ENCODE results near the gene HTR3B.
"Not testable (repeated sequence)": the region's sequence is repeated elsewhere in the genome, so short reads cannot be mapped to it uniquely, and the experiment has no call there.

DNA sequence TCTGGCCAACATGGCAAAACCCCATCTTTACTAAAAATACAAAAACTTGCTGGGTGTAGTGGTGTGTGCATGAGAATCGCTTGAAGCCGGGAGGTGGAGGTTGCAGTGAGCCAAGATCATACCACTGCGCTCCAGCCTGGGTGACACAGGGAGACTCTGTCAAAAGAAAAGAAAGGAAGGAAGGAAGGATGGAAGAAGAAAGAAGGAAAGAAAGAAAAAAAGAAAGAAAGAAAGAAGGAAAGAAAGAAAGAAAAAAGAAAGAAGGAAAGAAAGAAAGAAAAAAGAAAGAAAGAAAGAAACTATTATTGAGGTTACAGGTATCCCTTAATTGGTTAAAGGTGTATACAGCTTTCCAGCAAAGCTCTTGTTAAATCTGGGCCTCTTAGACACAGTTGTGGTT, 29.6 kb downstream of the HTR3B start:
- not testable (repeated sequence) for TF ChIP-seq POLR2A (IDR thresholded peaks at IDR 0.05)
- TF ChIP-seq, protein P1, sequence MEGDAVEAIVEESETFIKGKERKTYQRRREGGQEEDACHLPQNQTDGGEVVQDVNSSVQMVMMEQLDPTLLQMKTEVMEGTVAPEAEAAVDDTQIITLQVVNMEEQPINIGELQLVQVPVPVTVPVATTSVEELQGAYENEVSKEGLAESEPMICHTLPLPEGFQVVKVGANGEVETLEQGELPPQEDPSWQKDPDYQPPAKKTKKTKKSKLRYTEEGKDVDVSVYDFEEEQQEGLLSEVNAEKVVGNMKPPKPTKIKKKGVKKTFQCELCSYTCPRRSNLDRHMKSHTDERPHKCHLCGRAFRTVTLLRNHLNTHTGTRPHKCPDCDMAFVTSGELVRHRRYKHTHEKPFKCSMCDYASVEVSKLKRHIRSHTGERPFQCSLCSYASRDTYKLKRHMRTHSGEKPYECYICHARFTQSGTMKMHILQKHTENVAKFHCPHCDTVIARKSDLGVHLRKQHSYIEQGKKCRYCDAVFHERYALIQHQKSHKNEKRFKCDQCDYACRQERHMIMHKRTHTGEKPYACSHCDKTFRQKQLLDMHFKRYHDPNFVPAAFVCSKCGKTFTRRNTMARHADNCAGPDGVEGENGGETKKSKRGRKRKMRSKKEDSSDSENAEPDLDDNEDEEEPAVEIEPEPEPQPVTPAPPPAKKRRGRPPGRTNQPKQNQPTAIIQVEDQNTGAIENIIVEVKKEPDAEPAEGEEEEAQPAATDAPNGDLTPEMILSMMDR (IDR thresholded peaks at IDR 0.05 in 4 of 5, conservative IDR thresholded peaks at IDR 0.05 in 1 of 5), result not testable (repeated sequence)

Data from gastrocnemius medialis (tissue), 4 donors.